Measurements from ENCODE around the gene ZNF518B. TPM values are rescaled to one million over a fixed set of nuclear protein-coding genes. Genes with fewer than 3 reads are reported as not detected.

ZNF518B gene
- total and polyA plus RNA-seq, 9 of the 15 experiments (the other 6 are each of a cell fraction or from before 2014, with no cell fraction given), result 13.1 to 48.9 (median 37.5) TPM

- TF ChIP-seq ZBTB5 (IDR thresholded peaks at IDR 0.05), result no peak
- TF ChIP-seq NR2C2 (CRISPR knock-in tag; IDR thresholded peaks at IDR 0.05), result 0 out of 2 replicates have a peak, but pooled peaks have one; percentile 43
- TF ChIP-seq NR2C2 (tag; IDR thresholded peaks at IDR 0.05), result peak; percentile 69
- no peak for TF ChIP-seq PCBP2 (IDR thresholded peaks at IDR 0.05; ENCODE audit: low read depth, low read length, poor library complexity, severe bottlenecking)
- no peak for TF ChIP-seq CLOCK (CRISPR knock-in tag; IDR thresholded peaks at IDR 0.05; ENCODE audit: borderline replicate concordance)
- no peak for TF ChIP-seq NR2F6 (CRISPR knock-in tag; IDR thresholded peaks at IDR 0.05)
- TF ChIP-seq DMBX1 (CRISPR knock-in tag; IDR thresholded peaks at IDR 0.05; ENCODE audit: borderline replicate concordance), result peak; percentile 24; the same call in 1 of the 2 replicates
- TF ChIP-seq JUND (IDR thresholded peaks at IDR 0.05; ENCODE audit: borderline replicate concordance, low read depth, low read length), result no peak
- TF ChIP-seq JUND (tag; IDR thresholded peaks at IDR 0.05; ENCODE audit: borderline replicate concordance, low read depth, low read length), result no peak; the same call in 2 of the 3 replicates
- TF ChIP-seq HMGXB4 (CRISPR knock-in tag; IDR thresholded peaks at IDR 0.05), result no peak
- TF ChIP-seq POLR2H (tag; IDR thresholded peaks at IDR 0.05; ENCODE audit: low read depth), result no peak
- no peak for TF ChIP-seq TCFL5 (CRISPR knock-in tag; conservative IDR thresholded peaks at IDR 0.05)
- TF ChIP-seq ETV5 (CRISPR knock-in tag; IDR thresholded peaks at IDR 0.05; ENCODE audit: low read depth), result 0 out of 2 replicates have a peak, but pooled peaks have one; percentile 19
- peak; percentile 41; the same call in 1 of the 2 replicates for TF ChIP-seq L3MBTL2 (IDR thresholded peaks at IDR 0.05)
Measured at GRCh38 chr4:10458177-10458576, 951 bp upstream of the ZNF518B start (continued).

Data from K562 (cell line).